Stimulated activated CD8-positive, alpha-beta memory T cell treated with anti-CD3 and anti-CD28 coated beads, Interleukin-4, amount 100 ng/mL, for 48 hours (primary cell): ENCODE data around the gene ADD2.
"Not testable (repeated sequence)": the region's sequence is repeated elsewhere in the genome, so short reads cannot be mapped to it uniquely, and the experiment has no call there.

Source experiments
- DNase-seq: peaks from one replicate; pipeline ENCODE4 v3.0.0-alpha.2; 2020

ADD2 gene

GRCh38 chr2:70630761-70631160, 137.2 kb downstream of the ADD2 start:
- no peak for DNase-seq

- no peak for DNase-seq
These were observed 140.6 kb downstream of the ADD2 start for GRCh38 chr2:70627211-70627898.

- DNase-seq: no peak
These were observed 141.6 kb downstream of the ADD2 start for GRCh38 chr2:70626254-70626990.

GRCh38 chr2:70621536-70621935, 146.5 kb downstream of the ADD2 start:
- DNase-seq: not testable (repeated sequence)

- no peak for DNase-seq
These were observed 148.0 kb downstream of the ADD2 start for GRCh38 chr2:70620020-70620419.

- DNase-seq: no peak
These were observed 148.8 kb downstream of the ADD2 start for GRCh38 chr2:70619167-70619566.

- no peak for DNase-seq
These were observed 151.8 kb downstream of the ADD2 start for GRCh38 chr2:70616168-70616694.

- DNase-seq: no peak
These were observed 152.8 kb downstream of the ADD2 start for GRCh38 chr2:70615222-70615621.

GRCh38 chr2:70613521-70613920, 154.5 kb downstream of the ADD2 start:
- DNase-seq: no peak

- DNase-seq: no peak
These were observed 155.4 kb downstream of the ADD2 start for GRCh38 chr2:70612574-70612973.

GRCh38 chr2:70608373-70608772, 159.6 kb downstream of the ADD2 start:
- DNase-seq: no peak

GRCh38 chr2:70607121-70607561, 160.9 kb downstream of the ADD2 start:
- DNase-seq: no peak
